Measurements from ENCODE around the gene PXMP4.
A peak's percentile ranks its signal among the peaks of the same experiment; 100 is the strongest.

Gene PXMP4

DNA sequence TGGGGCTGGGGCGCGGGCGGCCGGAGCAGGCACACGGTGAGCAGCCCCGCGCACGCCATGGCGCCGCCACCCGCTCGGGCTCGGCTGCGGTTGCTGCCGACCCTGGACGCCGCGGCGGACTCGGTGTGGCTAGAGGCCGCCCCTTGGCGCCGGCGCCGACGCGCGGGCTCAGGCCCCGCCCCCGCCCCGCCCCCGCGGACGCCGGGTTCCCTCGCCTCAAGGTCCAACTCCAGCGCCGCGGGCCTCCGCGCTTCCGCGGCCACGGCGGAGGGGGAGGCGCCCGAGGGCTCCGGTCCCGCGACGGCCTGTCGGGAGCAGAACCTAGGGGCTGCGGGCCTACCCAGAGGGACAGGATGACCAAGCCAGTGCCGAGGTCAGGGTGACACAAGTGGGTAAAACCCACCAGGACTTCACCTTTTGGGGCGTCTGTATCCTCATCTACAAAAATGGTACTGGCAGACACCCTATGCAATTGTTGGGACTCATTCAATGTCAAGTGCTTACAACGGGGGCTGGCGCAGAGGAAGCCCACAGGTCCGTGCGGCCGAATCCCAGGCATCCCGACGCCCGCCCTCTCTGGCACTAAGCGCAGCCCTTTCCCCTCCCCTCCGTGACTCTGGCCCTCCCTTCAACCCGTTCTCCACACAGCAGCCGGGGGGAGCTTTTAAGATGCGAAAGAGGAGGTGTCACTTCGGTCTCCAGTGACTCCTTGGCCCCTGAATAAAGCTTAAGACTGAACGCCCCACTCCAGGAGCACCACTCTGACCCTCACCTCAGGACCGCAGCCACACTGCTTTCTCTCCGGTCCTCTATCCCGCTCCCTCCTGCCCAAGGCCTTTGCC, 45.6 kb downstream of the PXMP4 start, which contains the start of gene NECAB3:
Gene NECAB3 (minus strand): TSS at position 135 of the 842 bp plus-strand sequence. CDS start 76 bp downstream, at position 59.
- Histone ChIP-seq H3K4me3 (peak within 1 kb of the TSS; percentile 49 to 78 (median 56)), H3K27ac (peak within 1 kb of the TSS in 20 of 21 experiments; percentile 21 to 90 (median 75))

GRCh38 chr20:33673410-33674293, 46.5 kb downstream of the PXMP4 start:
- Histone ChIP-seq H3K4me3 (peak overlapping the region; percentile 49 to 78 (median 56)), H3K27ac (peak overlapping the region in 20 of 21 experiments; percentile 12 to 88 (median 75))

- Histone ChIP-seq H3K27ac (peak overlapping the region in 9 of 21 experiments; percentile 63 to 88 (median 83)), H3K4me3 (peak overlapping the region in 4 of 7 experiments; percentile 49 to 78 (median 60))
Observed at GRCh38 chr20:33673114-33673409, 47.0 kb downstream of the PXMP4 start.

- Histone ChIP-seq H3K4me3 (peak overlapping the region in 3 of 7 experiments; percentile 56 to 78 (median 64)), H3K27ac (peak overlapping the region in 6 of 21 experiments; percentile 63 to 88 (median 86))
Observed at GRCh38 chr20:33672426-33673113, 47.5 kb downstream of the PXMP4 start.

DNA sequence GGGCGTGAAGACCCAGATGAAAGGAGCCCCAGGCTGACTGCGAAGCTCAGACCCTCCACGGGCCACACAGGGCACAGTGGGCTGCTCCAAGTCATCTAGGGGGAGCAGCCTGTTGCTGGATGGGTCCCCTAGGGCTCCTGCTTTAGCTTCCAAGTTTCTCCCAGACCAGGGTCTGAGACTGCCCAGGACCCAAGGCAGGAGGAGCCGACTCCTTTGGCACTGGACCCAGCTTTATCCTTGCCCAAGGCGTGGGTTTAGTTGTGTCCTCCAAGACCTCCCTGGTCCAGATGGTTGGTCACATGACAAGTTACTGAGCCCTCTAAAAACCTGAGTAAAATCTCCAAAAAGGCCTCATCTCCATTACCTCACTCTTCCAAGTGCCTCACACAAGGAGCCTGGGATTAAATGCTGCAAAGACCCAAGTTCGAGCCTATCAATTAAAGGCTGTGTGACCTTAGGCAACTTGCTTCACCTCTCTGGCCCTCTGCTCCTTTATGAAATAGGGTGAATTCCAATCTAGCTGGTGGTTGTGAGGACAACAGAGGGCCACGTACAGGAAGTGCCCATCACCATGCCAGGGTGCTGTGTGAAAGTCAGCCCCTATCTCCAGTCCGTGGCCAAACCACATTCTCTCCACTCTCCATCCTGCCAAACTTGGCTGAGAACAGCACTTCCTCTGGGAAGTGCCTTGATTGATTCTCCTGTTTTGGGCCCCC, 48.4 kb downstream of the PXMP4 start:
- peak overlapping the region in 2 of 21 experiments; percentile 9 to 25 for H3K27ac ChIP-seq
- no peak overlapping the region for H3K4me3 ChIP-seq

DNA sequence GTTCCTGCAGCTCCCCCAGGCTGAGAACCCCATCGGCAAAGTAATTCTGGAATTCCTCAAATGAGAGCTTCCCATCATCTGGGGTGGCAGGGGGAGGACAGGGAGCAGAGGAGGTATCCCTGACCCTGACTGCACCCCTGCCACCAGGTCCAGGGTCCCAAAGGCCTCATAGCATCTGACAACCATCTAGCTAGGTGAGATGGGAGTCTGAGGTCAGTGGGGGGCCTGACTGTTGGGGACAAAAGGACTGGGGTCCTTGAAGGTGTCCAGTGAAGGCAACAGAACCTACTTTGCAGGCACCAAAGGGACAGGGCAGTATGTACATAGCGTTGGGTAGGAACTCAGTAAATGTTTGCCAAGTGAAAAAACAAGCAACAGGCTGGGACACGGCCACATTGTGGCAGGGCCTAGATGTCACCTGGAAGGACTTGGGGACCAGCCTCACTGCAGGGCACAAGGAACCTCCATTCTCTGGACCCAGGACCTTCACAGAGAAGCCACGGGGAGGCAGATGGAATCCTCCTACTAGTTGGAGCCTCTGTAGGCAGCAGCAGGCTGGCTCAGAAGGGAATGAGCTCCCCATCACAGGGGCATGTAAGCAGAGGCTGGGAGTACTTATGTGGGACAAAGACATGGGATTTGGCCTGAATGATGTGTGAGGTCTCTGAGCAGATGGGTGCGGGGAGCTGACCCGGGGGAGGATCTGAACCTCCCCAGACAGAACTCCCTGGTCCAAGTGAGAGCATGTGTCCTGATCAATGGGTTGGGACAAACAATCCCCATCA, 49.2 kb downstream of the PXMP4 start:
- H3K4me3 ChIP-seq: no peak overlapping the region
- H3K27ac ChIP-seq: peak overlapping the region in 1 of 21 experiments; percentile 45

- Histone ChIP-seq H3K27ac (no peak overlapping the region), H3K4me3 (no peak overlapping the region)
Observed at GRCh38 chr20:33669873-33670640, 50.1 kb downstream of the PXMP4 start.

- Histone ChIP-seq H3K27ac (peak overlapping the region in 1 of 21 experiments; percentile 15), H3K4me3 (no peak overlapping the region)
Observed at GRCh38 chr20:33669224-33669623, 50.9 kb downstream of the PXMP4 start.

- Histone ChIP-seq H3K4me3 (no peak overlapping the region), H3K27ac (peak overlapping the region in 6 of 21 experiments; percentile 32 to 88 (median 80))
Observed at GRCh38 chr20:33668466-33669155, 51.5 kb downstream of the PXMP4 start.

DNA sequence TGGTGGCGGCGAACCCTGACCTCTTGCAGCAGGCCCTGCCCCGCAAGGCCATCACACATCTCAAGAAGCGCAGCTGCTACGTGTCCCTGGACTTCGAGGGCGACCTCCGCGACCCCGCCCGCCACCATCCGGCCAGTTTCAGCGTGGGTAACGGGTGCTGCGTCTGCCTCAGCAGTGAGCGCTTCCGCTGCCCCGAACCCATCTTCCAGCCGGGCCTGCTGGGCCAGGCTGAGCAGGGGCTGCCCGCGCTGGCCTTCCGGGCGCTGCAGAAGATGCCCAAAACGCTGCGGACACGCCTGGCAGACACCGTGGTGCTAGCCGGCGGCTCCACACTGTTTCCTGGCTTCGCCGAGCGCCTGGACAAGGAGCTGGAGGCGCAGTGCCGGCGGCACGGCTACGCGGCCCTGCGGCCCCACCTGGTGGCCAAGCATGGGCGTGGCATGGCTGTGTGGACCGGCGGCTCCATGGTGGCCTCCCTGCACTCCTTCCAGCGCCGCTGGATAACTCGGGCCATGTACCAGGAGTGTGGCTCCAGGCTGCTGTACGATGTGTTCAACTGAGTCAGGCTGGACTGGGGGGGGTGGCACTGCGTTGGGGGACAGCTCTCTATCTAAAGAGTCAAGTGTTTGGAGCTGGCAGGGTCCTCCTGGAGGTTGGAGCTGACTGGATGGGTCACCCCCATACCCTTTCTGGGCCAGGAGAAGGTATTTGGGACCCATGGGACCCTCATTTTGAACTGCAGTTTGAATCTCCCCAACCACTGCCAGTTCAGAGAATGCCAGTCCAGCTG, 52.2 kb downstream of the PXMP4 start:
- Histone ChIP-seq H3K27ac (peak overlapping the region in 20 of 21 experiments; percentile 40 to 90 (median 74)), H3K4me3 (peak overlapping the region; percentile 39 to 68 (median 58))

- Histone ChIP-seq H3K27ac (peak overlapping the region in 20 of 21 experiments; percentile 40 to 90 (median 74)), H3K4me3 (peak overlapping the region; percentile 39 to 68 (median 58))
Observed at GRCh38 chr20:33667245-33667675, 52.9 kb downstream of the PXMP4 start.

DNA sequence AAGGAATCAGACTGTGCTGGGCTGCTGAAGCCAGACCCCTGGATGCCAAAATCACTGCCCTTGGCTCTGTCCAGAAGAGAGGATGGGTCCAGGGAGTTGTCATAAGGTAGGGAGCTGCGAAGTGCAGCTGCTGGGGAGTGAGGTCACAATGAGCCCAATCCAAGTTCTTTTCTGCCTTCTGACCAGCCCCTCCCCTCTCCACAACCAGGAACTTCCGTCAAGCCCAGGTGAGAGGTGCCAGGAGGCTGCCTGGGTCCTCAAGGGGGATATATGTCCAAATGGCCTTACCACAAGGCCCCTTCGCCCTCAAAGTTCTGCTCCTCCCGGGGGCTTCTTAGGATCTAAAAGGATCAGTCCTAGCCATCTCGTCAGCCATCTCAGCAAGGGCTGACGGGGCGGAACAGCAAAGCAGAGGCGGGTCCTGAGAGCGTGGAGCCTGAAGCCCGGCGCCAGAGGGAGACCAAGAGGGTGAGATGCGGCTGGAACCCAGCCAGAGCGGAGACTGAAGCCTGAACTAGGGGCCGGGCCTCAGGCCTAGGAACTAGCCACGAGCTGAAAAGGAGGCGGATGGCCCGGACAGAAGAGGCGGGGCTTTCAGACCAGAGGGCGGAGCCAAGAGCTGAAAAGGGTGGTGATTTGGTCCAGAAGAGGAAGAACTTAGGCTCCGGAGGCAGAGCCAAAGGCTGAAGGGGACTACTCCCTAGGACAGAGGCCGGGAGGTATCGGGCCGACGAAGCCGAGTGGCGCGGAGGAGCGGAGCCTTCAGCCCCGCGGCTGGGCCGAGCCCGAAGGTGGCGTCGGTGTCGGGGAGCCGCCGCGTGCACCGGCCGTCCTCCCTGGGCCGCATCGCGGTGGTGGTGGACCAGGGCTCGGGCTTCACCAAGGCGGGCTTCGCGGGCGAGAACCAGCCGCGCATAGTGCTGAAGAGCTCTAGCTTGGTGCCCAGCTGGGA, 53.5 kb downstream of the PXMP4 start, which contains the start of gene ACTL10:
Gene ACTL10 (plus strand): TSS at position 651 of the 952 bp plus-strand sequence. CDS start 555 bp downstream, outside the sequence.
- Histone ChIP-seq H3K27ac (peak within 1 kb of the TSS; percentile 9 to 90 (median 73)), H3K4me3 (peak within 1 kb of the TSS; percentile 39 to 68 (median 58))

GRCh38 chr20:33664762-33665144, 55.4 kb downstream of the PXMP4 start:
- Histone ChIP-seq H3K4me3 (no peak overlapping the region), H3K27ac (peak overlapping the region in 7 of 21 experiments; percentile 92 to 97 (median 94))

GRCh38 chr20:33664085-33664761, 55.9 kb downstream of the PXMP4 start:
- Histone ChIP-seq H3K4me3 (peak overlapping the region; percentile 61 to 90 (median 75)), H3K27ac (peak overlapping the region; percentile 76 to 97 (median 91))
